Fibroblast of villous mesenchyme (primary cell): ENCODE measurements around the gene TMEM184A. TPM values are rescaled to one million over a fixed set of nuclear protein-coding genes. Genes with fewer than 3 reads are reported as not detected.

Experiments
- DNase-seq: peaks from one replicate; pipeline ENCODE4 v3.0.0-alpha.2; 2010; ENCODE audit warnings: low read depth
- H3K4me3 ChIP-seq: 2 replicates; pipeline ENCODE4 v1.5.1; 2011; ENCODE audit warnings: low read depth, mild to moderate bottlenecking, low read length
- CTCF ChIP-seq: IDR thresholded peaks from 2 replicates; pipeline ENCODE4 v1.5.1; 2012; ENCODE audit warnings: low read depth, mild to moderate bottlenecking, low read length; ENCODE audit not compliant: insufficient read depth
- total RNA-seq: library from RNA; depleted of rRNA; stranded (reverse); fragments of >200 nt; gene quantifications from 2 replicates; pipeline ENCODE4 v1.2.3, GENCODE V29; 2012

Gene TMEM184A
- total RNA-seq, 1 donor, result 0.86 TPM

GRCh38 chr7:1542329-1542728 lies 13.7 kb downstream of the TMEM184A start:
- no peak overlapping the region for H3K4me3 ChIP-seq
- TF ChIP-seq CTCF, result no peak
- DNase-seq, result no peak

GRCh38 chr7:1541431-1542162 lies 14.4 kb downstream of the TMEM184A start:
- H3K4me3 ChIP-seq, result no peak overlapping the region
- no peak for TF ChIP-seq CTCF
- no peak for DNase-seq

GRCh38 chr7:1540776-1541271 lies 15.2 kb downstream of the TMEM184A start:
- no peak for TF ChIP-seq CTCF
- no peak overlapping the region for H3K4me3 ChIP-seq

GRCh38 chr7:1539882-1540775 lies 15.9 kb downstream of the TMEM184A start:
- DNase-seq, result no peak
- no peak overlapping the region for H3K4me3 ChIP-seq
- no peak for TF ChIP-seq CTCF

More at GRCh38 chr7:1540776-1541271, 15.2 kb downstream of the TMEM184A start:
- DNase-seq, result no peak

- H3K4me3 ChIP-seq, result peak overlapping the region; percentile 62
- DNase-seq, result peak; percentile 64
- no peak for TF ChIP-seq CTCF
Observed at GRCh38 chr7:1539181-1539881, 16.7 kb downstream of the TMEM184A start.

GRCh38 chr7:1538544-1539180 lies 17.3 kb downstream of the TMEM184A start:
- peak overlapping the region; percentile 62 for H3K4me3 ChIP-seq
- DNase-seq, result no peak
- no peak for TF ChIP-seq CTCF
